Peyer's patch (tissue), 4 donors: ENCODE measurements around the gene ZNF670.
"Not testable (repeated sequence)": the region's sequence is repeated elsewhere in the genome, so short reads cannot be mapped to it uniquely, and the experiment has no call there.

ENCODE experiments used
- POLR2A ChIP-seq, 2 donors: fragments of 450-650 bp; IDR thresholded peaks; one replicate each; pipeline ENCODE4 v1.5.1; 2017; ENCODE audit warnings: antibody characterized with exemption in 2 of 2, mild to moderate bottlenecking in 2 of 2, moderate library complexity in 2 of 2
- TF ChIP-seq, protein P1 (sequence below), 6 experiments: fragments of 450-650 bp in 4 of 6; fragments of 200-600 bp in 2 of 6; sonication (generic) in 1 of 6; IDR thresholded peaks; one replicate each; pipeline ENCODE4 v1.5.1; 2017 to 2019; ENCODE audit warnings: antibody characterized with exemption in 6 of 6, mild to moderate bottlenecking in 3 of 6, moderate library complexity in 1 of 6

- TF ChIP-seq, protein P1, sequence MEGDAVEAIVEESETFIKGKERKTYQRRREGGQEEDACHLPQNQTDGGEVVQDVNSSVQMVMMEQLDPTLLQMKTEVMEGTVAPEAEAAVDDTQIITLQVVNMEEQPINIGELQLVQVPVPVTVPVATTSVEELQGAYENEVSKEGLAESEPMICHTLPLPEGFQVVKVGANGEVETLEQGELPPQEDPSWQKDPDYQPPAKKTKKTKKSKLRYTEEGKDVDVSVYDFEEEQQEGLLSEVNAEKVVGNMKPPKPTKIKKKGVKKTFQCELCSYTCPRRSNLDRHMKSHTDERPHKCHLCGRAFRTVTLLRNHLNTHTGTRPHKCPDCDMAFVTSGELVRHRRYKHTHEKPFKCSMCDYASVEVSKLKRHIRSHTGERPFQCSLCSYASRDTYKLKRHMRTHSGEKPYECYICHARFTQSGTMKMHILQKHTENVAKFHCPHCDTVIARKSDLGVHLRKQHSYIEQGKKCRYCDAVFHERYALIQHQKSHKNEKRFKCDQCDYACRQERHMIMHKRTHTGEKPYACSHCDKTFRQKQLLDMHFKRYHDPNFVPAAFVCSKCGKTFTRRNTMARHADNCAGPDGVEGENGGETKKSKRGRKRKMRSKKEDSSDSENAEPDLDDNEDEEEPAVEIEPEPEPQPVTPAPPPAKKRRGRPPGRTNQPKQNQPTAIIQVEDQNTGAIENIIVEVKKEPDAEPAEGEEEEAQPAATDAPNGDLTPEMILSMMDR (IDR thresholded peaks at IDR 0.05): not testable (repeated sequence)
- TF ChIP-seq POLR2A (IDR thresholded peaks at IDR 0.05): not testable (repeated sequence)
Observed at GRCh38 chr1:247120408-247120668, 41.7 kb upstream of the ZNF670 start.
